Breast epithelium (tissue), 4 donors: ENCODE results near the gene CXCL3. TPM values are rescaled to one million over a fixed set of nuclear protein-coding genes. Genes with fewer than 3 reads are reported as not detected.
"Not testable (repeated sequence)": the region's sequence is repeated elsewhere in the genome, so short reads cannot be mapped to it uniquely, and the experiment has no call there.

Experiments used
- DNase-seq, 2 donors: peaks; one replicate each; pipeline ENCODE4 v3.0.0-alpha.2; 2019; ENCODE audit warnings: low spot score in 2 of 2
- H3K27ac ChIP-seq, 2 donors: fragments of 200-600 bp; sonication (generic) in 1 of 2; one replicate each; pipeline ENCODE4 v1.5.1; 2016 to 2019; ENCODE audit warnings: mild to moderate bottlenecking in 1 of 2
- H3K27me3 ChIP-seq, 2 donors: fragments of 200-600 bp; sonication (generic) in 1 of 2; one replicate each; pipeline versions ENCODE4 v1.5.1 to v1.6.0; 2017 to 2019; ENCODE audit warnings: control low read depth in 1 of 2, mild to moderate bottlenecking in 1 of 2
- H3K36me3 ChIP-seq: fragments of 200-600 bp; one replicate; pipeline ENCODE4 v1.5.1; 2019
- H3K4me1 ChIP-seq, 2 donors: fragments of 200-600 bp; sonication (generic); one replicate each; pipeline ENCODE4 v1.5.1; 2016 to 2019; ENCODE audit warnings: control low read depth in 1 of 2
- H3K4me3 ChIP-seq, 3 donors: fragments of 200-600 bp; sonication (generic); 1 replicate in 2 of 3; 2 replicates in 1 of 3; pipeline ENCODE4 v1.5.1; 2016 to 2019; ENCODE audit warnings: mild to moderate bottlenecking in 3 of 3, moderate library complexity in 2 of 3
- H3K9me3 ChIP-seq, 2 donors: fragments of 200-600 bp; sonication (generic) in 1 of 2; one replicate each; pipeline ENCODE4 v1.5.1; 2016 to 2019; ENCODE audit warnings: control low read depth in 1 of 2
- CTCF ChIP-seq, 3 donors: fragments of 450-650 bp; IDR thresholded peaks; one replicate each; pipeline ENCODE4 v1.5.1; 2016 to 2017; ENCODE audit warnings: antibody characterized with exemption in 3 of 3, mild to moderate bottlenecking in 3 of 3, moderate library complexity in 3 of 3
- POLR2A ChIP-seq: fragments of 450-650 bp; IDR thresholded peaks from one replicate; pipeline ENCODE4 v1.6.1; 2016; ENCODE audit warnings: antibody characterized with exemption, mild to moderate bottlenecking, moderate library complexity
- POLR2AphosphoS5 ChIP-seq, 3 donors: sonication (generic); formaldehyde crosslinking; IDR thresholded peaks; one replicate each; pipeline ENCODE4 v1.6.1; 2017; ENCODE audit warnings: antibody characterized with exemption in 3 of 3
- intact Hi-C: fragments of 100-400 bp; cut with DNase I; formaldehyde crosslinking; loops from one replicate; pipeline ENCODE4 v1.15.1; 2023; ENCODE audit warnings: low total_unique reads
- total RNA-seq, 3 donors: library from RNA; depleted of rRNA; stranded (reverse); fragments of >200 nt; gene quantifications; one replicate each; pipeline ENCODE4 v1.1.0, GENCODE V29; 2016

Gene CXCL3
- total RNA-seq, 3 donors from 2014 or later, result 0.64 to 5.6 (median 1.3) TPM

- TF ChIP-seq CTCF (IDR thresholded peaks at IDR 0.05) (no peak), POLR2AphosphoS5 (IDR thresholded peaks at IDR 0.05) (no peak), POLR2A (no peak)
- intact Hi-C loops, result no loop called here
- Histone ChIP-seq H3K9me3 (no peaks in the 10 kb centered on the region), H3K27me3 (no peaks in the 10 kb centered on the region), H3K4me1 (no peaks in the 10 kb centered on the region), H3K4me3 (no peak overlapping the region), H3K36me3 (no peaks in the 10 kb centered on the region), H3K27ac (no peak overlapping the region)
- DNase-seq, result no peak
Measured at GRCh38 chr4:74081035-74081434, 42.5 kb upstream of the CXCL3 start.

GRCh38 chr4:74080351-74080750 lies 41.9 kb upstream of the CXCL3 start:
- intact Hi-C loops, result not testable (repeated sequence)

DNA sequence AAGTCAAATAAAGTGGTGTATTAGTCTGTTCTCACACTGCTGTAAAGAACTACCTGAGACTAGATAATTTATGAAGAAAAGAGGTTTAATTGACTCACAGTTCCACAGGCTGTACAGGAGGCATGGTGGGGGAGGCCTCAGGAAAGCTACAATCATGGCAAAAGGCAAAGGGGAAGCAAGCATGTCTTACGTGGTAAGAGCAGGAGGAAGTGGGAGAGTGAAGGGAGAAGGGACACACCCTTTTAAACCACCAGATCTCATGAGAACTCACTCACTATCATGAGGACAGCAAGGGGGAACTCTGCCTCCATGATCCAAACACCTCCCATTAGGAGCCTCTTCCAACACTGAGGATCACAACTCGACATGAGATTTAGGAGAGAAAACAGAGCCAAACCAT lies 40.5 kb upstream of the CXCL3 start:
- H3K27ac ChIP-seq, DNase-seq, H3K4me1 ChIP-seq, intact Hi-C loops, H3K36me3 ChIP-seq, H3K27me3 ChIP-seq, H3K4me3 ChIP-seq, H3K9me3 ChIP-seq: not testable (repeated sequence)

More at GRCh38 chr4:74080351-74080750, 41.9 kb upstream of the CXCL3 start:
- not testable (repeated sequence) for H3K9me3 ChIP-seq, H3K27ac ChIP-seq, H3K27me3 ChIP-seq, DNase-seq, H3K36me3 ChIP-seq, H3K4me3 ChIP-seq, H3K4me1 ChIP-seq

GRCh38 chr4:74073358-74073757 lies 34.9 kb upstream of the CXCL3 start:
- DNase-seq, result no peak
- Histone ChIP-seq H3K27ac (no peak overlapping the region), H3K9me3 (no peaks in the 10 kb centered on the region), H3K4me1 (no peaks in the 10 kb centered on the region), H3K36me3 (no peaks in the 10 kb centered on the region), H3K27me3 (no peaks in the 10 kb centered on the region), H3K4me3 (no peak overlapping the region)
- TF ChIP-seq POLR2A (no peak), CTCF (IDR thresholded peaks at IDR 0.05) (no peak), POLR2AphosphoS5 (IDR thresholded peaks at IDR 0.05) (no peak)
- intact Hi-C loops, result no loop called here

GRCh38 chr4:74072739-74073138 lies 34.2 kb upstream of the CXCL3 start:
- H3K36me3 ChIP-seq, result no peaks in the 10 kb centered on the region
- intact Hi-C loops, result no loop called here
- H3K27me3 ChIP-seq, result no peaks in the 10 kb centered on the region
- H3K27ac ChIP-seq, result no peak overlapping the region
- no peak for TF ChIP-seq POLR2AphosphoS5 (IDR thresholded peaks at IDR 0.05)
- no peak for TF ChIP-seq CTCF (IDR thresholded peaks at IDR 0.05)
- TF ChIP-seq POLR2A, result no peak
- H3K4me3 ChIP-seq, result no peak overlapping the region
- H3K4me1 ChIP-seq, result no peaks in the 10 kb centered on the region
- no peaks in the 10 kb centered on the region for H3K9me3 ChIP-seq
- no peak for DNase-seq

DNA sequence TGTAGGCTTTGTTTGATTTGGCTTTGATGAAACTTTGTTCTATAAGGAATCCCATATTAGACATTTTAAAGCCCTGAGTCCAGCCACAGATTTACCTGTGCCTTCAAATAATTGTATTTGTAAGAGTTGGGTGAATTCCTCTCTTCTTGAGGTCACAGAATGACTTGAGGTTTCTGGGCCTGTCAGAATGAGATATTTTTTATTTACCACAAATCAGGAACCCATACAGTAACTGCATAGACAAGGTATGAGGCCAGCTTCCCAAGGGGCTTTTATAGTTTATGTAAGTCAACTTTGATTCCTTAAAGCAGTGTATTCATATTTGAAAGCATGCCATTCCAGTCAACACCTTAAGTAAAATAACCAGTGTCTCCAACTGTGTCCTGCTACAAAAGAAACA lies 29.1 kb upstream of the CXCL3 start:
- H3K27me3 ChIP-seq, result no peaks in the 10 kb centered on the region

More for the DNA sequence above, 29.1 kb upstream of the CXCL3 start:
- Histone ChIP-seq H3K4me1 (no peaks in the 10 kb centered on the region), H3K36me3 (no peaks in the 10 kb centered on the region), H3K27ac (no peak overlapping the region), H3K9me3 (no peaks in the 10 kb centered on the region), H3K4me3 (no peak overlapping the region)
- no peak for DNase-seq
- TF ChIP-seq POLR2AphosphoS5 (IDR thresholded peaks at IDR 0.05), result no peak
- TF ChIP-seq CTCF (IDR thresholded peaks at IDR 0.05), result no peak
- no peak for TF ChIP-seq POLR2A
- intact Hi-C loops, result no loop called here
